Stimulated activated CD4-positive, alpha-beta T cell treated with anti-CD3 and anti-CD28 coated beads, Interleukin-1b, Interleukin-23, amount 100 ng/mL, for 4 hours (primary cell): Measurements from ENCODE around the gene NT5DC1.

Source experiments
- DNase-seq, 2 donors: peaks; one replicate each; pipeline ENCODE4 v3.0.0-alpha.2; 2020; ENCODE audit warnings: low read depth in 2 of 2

NT5DC1 gene

DNA sequence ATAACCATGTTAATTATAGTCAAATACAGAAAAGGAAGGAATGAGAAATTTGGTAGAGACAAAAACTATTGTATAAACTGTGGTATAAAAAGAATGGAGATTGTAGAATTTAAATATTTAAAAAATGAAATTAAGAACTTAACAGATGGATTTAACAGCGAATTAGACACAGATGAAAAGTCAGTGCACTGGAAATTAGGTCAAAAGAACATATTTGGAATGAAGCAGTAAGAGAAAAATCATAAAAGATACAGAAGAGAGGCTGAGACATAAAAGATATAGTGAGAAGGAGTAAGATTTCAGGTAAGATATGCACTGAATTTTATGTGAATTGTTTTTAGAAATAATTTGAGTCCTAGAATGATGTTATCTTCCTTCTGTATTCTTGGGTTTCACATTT is 139.2 kb downstream of the NT5DC1 start:
- no peak for DNase-seq

DNA sequence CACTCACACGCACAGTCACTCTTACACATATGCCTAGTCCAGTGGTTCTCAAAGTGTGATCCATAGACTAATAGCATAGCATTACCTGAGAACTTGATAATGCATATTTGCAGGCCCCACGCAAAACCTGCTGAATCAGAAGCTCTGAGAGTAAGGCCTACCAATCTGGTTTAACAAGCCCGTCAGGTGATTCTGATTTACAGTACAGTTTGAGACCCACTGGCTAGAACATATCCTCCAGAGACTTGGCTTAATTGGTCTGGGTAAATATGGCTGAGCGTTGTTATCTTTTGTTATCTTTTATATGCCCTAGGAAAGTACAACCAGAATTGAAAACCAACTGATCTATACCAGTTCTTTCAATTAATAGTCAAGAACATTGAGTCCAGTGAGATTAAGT is 143.6 kb downstream of the NT5DC1 start:
- no peak for DNase-seq

DNA sequence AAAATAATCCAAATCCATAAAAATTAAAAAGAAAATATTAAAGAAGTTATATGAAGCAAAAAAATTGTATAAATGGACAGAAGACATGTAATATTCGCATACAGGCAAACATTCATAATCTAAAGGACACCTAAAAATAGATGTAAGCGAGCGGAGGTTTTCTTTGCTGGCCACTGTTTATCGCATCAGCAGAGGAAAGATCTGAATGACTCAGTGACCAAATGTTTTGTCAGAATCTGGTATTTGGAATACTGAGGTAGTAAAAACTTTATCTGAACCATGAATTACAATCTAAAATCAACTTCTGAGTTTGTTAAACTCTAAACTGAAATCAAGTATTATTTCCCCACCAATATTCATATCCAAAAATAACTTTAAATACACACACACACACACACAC is 145.4 kb downstream of the NT5DC1 start:
- DNase-seq = no peak

DNA sequence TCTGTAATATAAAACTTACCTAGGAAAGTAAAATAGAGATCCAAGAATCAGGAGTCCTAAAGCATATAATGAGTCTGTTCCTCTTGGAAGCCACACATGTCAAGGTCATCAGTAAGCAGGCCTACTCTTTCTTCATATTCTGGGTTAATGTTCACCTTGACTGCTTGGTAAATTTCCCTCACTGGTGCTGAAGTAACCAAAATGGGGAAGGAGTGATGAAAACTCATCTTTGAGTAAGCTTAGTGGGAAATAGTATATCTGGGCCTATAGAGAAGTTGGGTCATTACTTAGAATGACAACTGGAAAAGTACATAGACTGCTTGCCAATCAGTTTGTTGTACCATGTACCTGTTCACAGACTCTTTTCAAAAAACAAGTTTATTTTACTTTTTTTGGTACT is 146.6 kb downstream of the NT5DC1 start:
- no peak for DNase-seq

DNA sequence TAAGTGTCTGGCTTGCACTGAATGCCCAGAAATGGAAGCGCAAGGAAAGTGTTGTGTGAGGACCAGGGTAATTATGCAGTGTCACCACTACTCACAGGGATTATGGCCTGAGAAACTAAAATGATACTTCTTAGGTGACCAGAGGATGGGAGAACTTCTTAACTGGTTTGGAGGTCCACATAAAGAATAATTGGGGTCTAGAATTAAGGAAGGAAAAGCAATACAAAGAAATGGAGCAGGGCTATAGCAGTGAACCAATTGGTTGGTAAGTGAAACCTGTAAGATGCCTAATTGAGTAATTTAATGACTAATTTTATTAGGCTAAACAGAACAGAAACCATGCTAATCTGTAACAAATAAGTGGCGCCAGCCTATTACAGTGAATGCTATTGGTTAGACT is 147.9 kb downstream of the NT5DC1 start:
- DNase-seq = no peak

DNA sequence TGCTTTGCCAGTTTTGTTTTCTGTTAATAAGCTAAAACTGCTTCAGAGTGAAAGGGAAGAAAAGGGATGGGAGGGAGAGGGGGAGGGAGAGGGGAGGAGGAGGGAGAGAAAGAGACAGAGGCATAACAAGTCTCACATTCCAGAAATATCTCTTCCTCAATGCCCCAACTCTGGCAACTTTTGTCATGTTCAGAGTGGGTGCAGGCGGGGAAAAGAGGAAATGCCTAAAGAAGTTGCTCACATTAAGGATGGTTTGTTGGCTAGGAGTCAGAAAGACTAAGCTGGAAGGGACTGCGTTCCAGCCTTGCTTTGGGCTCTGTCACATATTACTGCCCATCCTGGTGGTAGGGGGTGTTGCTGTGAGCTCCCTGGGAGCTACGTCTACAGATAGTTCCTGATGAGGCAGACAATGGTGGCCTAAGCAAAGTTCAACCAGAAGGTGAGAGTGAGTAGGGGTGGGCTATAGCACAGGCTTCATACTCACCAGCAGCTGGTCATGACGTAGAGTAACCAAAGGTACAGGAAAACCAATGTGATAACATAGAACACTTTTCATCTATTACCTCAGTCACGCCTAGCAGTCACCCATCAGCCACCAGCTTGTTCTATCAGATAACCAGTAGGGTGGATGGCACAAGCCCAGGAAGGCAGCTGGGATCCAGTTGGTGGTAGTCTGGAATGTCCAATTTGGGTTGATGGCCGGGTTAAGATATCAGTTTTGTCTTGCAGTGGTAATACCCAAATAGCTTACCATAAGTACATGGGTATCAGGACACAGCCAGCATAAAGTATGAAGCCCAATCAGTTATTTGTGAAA is 151.1 kb downstream of the NT5DC1 start:
- no peak for DNase-seq

DNA sequence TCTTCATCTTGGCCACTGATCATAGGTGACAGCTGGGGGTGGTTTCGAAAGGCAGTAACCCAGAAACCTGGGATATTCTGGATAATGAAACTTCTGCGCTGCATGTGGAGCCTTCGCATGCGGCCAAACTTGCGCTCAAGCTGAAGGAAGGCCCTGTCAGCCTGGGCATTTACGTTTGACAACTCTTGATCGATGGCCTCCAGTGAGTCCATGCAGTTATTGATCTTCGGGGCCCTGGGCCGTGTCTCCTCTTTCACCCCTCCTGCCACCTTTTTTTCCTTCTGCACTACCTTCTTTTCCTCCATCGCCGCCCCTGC is 152.5 kb downstream of the NT5DC1 start:
- no peak for DNase-seq

DNA sequence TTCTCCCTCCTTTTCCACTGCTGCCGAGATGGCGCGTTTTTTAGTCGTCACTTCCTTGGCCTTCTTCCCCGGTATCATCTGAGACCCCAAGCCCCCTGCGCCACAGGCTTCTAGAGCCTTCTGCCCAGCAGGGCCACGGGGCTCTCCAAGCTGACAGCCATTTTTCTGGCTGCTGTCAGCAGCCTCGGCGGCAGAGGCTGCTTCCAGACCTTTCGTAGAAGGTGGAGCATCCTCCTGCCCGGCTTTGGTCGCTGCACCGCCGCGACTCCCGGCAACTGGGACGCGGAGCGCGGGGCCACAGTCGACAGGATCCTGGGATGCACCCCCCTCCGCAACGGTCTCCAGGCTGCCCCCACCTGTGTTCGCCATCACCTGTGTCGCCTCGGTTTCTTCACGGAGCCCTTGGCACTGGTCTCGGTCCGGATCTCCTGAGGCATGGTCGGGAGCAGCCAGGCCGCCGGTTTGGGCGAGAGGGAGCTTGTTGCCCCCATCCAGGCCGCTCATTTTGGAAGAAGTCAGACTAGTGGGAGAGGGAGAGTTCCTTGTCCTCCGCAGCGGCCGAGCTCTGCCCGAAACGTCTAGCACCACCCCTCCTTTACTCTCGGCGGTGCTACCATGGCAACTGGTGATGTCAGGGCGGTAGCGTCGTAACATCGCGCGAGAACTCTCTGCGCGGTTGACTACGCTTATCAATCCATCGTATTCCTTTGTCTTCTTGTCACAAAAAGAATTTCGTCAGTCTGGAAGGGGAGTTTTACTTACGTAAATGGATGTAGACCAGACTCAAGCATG is 153.0 kb downstream of the NT5DC1 start, which contains the start of gene TSPYL4:
TSS of gene TSPYL4 (minus strand) at position 571 of the 792 bp plus-strand sequence. CDS start at position 504, 67 bp downstream.
- DNase-seq = peak; percentile 78 to 83

DNA sequence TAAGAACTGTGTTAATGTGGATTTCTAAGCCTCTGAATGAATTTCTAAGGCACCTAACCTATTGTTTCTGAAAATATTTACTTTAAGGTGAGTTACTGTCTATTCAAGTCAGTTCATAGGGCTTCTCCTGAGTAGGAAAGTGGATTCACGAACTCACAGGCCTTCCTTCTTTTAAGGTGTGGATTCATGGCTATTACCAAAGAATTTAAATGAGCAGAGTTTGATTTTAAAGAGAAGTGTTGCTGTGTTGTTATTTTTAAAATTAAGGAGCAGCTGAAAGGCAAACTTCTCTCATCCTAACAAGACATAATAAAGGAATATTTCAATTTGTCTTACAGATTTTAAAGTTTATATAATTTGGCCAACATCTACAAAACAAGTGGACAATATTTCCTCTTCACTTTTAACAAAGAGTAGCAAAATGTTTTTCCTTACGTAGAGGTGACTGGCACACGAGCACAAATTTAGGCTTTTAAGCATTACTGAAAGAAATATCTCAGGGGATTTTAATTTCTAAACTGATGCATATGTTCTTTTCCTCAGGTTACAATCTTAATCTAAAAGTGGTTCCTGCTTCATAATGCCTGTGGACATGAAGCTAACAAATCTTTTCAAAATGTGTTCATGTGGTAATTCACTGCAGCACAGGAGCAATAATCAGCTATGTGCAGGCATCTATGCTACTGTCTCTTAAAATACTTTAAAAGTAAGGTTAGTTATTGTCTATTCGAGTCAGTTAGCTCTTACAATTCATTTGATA is 153.8 kb downstream of the NT5DC1 start:
- no peak for DNase-seq

DNA sequence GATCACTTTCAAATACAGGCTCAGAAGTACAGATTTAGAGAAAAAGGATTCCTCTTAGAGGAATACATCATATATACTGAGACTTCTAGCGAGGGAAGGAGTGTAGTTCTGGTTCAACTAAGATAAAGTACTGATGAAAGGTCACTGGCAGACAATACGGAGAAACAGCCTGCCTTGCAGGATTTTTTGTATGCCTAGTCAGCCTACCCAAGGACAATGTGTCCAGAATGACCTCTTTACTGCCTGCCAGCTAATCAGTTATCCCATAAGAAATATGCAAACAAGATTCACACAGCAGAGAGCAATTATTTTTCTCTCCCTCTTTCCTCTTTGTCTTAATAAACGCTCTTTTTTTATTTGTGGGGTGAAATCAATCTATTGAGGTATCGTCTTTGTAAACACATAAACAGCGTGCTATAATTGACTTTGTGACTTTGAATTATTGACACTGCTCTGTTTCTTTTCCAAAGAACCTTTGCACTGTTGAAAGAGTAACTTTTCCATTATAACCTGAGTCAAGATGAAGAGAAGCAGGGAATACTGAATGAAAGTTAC is 154.7 kb downstream of the NT5DC1 start:
- no peak for DNase-seq

DNA sequence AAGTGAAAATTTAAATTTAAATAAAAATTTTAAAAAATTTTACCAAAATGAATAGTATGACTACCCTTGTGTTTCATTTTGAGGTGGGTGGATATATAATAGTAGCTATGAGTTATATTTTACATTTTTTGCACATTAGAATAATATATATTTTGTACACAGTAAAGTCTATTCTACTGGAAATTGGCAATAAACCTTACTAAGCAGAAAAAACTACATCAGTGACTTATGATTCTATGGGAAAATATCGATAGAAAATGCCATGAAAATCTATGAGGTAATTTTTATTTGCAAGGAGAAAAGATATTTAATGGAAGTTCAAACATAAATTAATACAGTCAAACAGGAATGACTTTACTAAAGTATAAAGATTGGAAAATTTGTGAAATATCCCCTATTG is 156.0 kb downstream of the NT5DC1 start:
- no peak for DNase-seq

DNA sequence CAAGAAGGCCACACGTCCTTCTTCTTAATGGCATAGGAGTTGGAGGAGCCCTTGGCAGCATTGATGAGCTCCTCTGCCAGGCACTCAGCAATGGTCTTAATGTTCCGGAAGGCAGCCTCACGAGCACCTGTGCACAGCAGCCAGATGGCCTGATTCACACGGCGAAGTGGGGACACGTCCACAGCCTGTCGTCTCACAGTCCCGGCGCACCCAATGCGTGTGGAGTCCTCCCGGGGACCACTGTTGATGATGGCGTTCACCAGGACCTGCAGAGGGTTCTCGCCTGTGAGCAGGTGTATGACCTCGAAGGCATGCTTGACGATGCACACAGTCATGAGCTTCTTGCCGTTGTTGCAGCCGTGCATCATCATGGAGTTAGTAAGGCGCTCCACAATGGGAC is 157.9 kb downstream of the NT5DC1 start:
- no peak for DNase-seq

DNA sequence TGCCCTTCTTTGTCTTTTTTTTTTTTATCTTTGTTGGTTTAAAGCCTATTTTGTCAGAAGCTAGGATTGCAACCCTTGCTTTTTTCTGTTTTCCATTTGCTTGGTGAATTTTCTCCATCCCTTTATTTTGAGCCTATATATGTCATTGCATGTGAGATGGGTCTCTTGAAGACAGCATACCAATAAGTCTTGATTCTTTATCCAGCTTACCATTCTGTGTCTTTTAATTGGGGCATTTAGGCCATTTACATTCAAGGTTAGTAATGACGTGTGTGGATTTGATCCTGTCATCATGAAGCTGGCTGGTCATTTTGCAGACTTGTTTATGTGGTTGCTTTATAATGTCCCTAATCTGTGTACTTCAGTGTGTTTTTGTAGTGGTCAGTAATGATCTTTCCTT is 162.7 kb downstream of the NT5DC1 start:
- no peak for DNase-seq

DNA sequence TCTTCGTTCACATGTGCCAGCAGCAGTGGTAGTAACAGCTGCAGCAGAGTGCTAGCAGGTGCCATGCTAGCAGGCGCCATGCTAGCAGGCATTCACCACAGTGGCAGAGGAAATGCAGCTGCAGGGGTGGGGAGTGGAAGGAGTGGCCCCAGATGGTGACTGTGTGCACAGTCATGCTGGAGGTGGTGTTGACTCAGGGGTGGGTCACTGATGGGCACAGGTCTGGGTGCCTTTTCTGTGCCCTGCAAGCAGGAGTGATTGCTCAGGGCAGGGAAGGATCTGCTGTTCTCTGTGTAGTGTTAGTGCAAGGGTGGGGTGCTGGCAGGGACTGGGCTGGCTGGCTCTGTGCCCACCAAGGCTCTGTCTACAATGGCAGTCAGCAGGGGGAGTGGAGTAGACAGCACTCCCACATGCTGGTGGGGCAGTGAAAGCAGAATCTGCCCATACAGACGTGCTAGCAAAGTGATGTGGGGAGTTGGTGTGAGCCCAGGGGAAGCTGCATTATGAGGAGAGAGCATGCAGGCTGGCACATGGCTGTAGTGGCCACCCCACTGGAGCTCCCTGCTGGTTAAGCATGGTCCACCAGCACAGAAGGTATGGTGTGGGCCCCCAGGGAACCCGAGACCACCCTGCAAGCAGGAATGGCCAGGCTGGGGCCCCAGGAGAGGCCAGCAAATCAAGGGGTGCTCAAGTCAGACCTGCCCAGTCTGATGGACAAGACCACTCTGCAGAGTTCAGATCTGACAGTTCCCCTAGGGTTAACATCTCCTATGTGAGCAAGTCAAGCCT is 164.6 kb downstream of the NT5DC1 start:
- DNase-seq = no peak

DNA sequence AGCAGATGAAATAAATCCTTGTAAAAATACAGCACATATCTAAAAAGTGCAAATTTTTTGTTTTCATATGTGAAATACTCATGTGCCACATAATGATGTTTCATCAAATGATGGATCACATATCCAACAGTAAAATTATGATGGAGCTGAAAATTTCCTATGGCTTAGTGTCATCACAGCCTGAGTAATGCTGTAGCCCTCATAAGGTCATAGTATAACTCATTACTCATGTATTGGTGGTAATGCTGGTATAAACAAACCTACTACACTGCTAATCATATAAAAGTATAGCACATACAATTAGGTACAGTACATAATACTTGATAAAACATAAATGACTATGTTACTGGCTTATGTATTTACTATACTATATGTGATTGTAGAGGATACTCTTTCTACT is 166.2 kb downstream of the NT5DC1 start:
- no peak for DNase-seq

DNA sequence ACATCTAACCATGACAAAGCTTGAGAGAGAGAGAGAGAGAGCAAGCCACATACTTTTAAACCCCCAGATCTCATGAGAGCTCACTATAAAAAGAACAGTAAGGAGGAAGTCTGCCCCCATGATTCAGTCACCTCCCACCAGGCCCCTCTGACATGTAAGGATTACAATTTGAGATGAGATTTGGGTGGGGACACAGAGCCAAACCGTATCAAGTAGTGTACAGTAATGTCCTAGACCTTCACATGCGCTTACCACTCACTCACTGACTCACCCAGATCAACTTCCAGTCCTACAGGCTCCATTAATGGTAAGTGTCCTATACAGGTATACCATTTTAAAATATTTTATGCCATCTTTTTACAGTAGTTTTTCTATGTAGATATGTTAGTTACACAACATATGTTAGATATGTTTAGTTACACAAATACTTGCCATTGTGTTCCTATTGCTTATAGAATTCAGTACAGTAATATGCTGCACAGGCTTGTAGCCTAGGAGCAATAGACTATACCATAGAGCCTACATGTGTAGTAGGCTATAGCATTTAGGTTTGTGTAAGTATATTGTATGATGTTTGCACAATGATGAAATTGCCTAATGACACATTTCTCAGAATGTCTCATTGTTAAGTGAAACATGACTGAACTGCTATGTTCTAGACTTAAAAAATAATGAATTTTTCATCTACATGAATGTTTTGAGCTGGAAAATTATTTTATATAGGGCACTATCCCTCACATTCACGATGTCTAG is 167.4 kb downstream of the NT5DC1 start:
- no peak for DNase-seq

DNA sequence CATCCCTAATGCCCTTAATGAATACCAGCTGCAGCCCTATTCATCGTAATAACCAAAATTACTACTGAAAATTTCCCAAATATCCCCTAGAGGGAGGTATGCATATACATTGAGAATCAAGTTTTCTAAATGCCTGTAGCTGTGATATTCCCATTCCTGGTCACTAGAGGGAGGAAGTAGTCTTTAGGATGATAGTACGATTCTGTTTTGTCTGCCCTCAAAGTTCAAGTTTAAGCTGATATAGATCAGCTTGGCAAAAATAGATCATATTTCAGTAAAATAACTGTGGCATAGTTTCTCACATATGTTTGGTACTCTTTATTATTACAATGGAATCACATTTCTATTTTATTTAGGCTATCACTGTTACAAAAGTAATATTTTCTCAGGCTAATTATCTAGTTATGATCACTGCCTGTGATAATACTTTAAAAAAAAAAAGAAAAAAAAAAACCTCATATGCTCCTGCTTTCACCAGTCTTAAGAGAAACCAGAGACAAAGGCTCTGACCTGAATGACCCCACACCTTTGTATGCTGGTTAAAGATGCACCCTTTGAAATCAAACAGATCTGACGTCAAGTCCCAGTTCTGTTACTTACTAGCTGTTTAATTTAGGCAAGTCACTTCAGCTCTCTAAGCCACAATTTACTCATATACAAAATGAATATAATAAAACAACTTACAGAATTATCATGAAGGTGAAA is 168.1 kb downstream of the NT5DC1 start:
- DNase-seq = no peak

DNA sequence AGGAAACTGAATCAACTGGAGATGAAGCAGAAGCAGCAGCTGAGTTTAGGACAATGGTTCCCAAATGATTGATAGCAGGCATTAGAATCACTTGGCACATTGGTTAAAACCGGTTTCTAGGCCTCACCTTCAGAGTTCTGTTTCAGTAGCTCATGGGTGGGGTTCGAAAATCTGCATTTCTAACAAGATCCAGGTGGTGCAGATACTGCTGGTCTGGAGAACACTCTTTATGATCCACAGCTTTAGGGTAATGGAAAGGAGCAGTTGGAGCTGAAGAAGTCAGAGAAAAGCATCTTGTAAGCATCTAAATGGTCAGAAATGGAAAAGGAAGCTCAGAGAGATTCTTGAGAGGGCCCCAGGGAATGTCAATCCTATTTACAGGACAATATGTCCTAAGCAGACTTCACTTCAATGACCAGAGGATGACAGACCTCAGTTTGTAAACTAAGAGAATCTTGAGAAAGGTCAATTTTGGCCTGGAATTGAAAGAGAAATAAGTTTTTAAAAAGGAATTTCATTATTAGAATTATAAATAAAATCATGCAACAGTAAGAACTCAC is 170.6 kb downstream of the NT5DC1 start:
- no peak for DNase-seq

DNA sequence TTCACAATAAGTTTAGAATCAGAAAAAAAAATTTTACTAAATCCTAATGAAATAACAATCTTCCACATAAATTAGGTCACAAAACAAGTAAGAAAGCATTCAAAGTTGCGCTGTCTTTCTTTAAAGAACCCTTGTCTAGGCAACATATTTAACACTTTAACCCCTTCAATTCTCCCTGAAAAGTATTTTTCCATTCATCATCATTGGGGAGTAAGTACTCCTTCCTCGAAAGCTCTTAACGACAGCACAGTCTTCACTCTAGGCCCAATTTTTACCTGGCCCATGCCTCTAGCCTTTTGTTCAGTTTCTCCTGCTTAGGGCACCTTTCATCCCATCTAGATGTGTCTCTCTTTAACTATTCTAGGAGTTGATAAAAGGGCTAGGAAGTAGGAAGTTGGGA is 176.5 kb downstream of the NT5DC1 start:
- no peak for DNase-seq

DNA sequence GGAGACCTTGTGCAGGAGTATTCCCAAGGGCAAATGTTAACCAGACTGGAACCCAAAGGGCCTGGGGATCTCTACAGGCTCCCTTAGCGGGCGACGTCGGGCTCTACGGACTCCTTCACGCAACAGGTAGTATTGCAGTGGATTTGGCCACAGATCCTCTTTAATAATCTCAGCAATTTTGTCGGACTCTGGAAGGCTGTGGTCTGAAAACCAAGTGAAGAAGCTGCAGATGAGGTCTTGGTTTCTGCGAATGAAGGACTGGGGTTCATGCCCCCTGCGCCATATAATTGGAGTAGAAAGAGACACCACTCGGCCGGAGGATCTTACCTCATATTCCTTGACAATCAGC is 177.8 kb downstream of the NT5DC1 start:
- DNase-seq = no peak
